Epithelial cell of proximal tubule (primary cell): Measurements from ENCODE around the gene ERC1. TPM values are rescaled to one million over a fixed set of nuclear protein-coding genes. Genes with fewer than 3 reads are reported as not detected.

Source experiments
- DNase-seq: peaks from one replicate; pipeline ENCODE4 v3.0.0-alpha.2; 2011; ENCODE audit warnings: low read depth
- H3K4me3 ChIP-seq: 2 replicates; pipeline ENCODE4 v1.5.1; 2011; ENCODE audit warnings: low read depth, mild to moderate bottlenecking, low read length
- total RNA-seq: library from RNA; depleted of rRNA; stranded (reverse); fragments of >200 nt; gene quantifications from 2 replicates; pipeline ENCODE4 v1.2.3, GENCODE V29; 2015
- TF ChIP-seq, protein P1 (sequence below): conservative IDR thresholded peaks from 2 replicates; pipeline ENCODE4 v1.5.1; 2012; ENCODE audit warnings: low read depth, mild to moderate bottlenecking, low read length

Gene ERC1
- total RNA-seq, 1 donor from 2014 or later, result 16.5 TPM

- peak; percentile 85 for DNase-seq
- H3K4me3 ChIP-seq, result peak within 1 kb of the TSS; percentile 96
Observed at GRCh38 chr12:949453-950191, 41.4 kb upstream of the ERC1 start, which contains the start of gene RAD52. RAD52 (minus strand) TSS chr12:949694; CDS start chr12:933058, 16,636 bp downstream.

DNA sequence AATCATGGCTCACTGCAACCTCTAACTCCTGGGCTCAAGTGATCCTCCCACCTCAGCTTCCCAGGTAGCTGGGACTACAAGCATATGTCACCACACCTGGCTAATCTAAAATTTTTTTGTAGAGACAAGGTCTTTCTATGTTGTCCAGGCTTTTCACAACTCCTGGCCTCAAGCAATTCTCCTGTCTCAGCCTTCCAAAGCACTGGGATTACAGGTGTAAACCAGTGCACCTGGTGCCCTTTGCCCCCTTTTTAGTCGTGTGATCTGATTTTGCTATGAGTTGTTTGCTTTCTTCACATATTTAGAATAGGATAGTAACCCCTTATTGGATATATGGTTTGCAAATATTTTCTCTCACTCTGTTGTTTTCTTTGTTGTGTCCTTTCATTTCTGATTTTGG, 39.8 kb upstream of the ERC1 start:
- DNase-seq, result no peak
- TF ChIP-seq, protein P1, sequence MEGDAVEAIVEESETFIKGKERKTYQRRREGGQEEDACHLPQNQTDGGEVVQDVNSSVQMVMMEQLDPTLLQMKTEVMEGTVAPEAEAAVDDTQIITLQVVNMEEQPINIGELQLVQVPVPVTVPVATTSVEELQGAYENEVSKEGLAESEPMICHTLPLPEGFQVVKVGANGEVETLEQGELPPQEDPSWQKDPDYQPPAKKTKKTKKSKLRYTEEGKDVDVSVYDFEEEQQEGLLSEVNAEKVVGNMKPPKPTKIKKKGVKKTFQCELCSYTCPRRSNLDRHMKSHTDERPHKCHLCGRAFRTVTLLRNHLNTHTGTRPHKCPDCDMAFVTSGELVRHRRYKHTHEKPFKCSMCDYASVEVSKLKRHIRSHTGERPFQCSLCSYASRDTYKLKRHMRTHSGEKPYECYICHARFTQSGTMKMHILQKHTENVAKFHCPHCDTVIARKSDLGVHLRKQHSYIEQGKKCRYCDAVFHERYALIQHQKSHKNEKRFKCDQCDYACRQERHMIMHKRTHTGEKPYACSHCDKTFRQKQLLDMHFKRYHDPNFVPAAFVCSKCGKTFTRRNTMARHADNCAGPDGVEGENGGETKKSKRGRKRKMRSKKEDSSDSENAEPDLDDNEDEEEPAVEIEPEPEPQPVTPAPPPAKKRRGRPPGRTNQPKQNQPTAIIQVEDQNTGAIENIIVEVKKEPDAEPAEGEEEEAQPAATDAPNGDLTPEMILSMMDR, result no peak
- no peak overlapping the region for H3K4me3 ChIP-seq

More at GRCh38 chr12:949453-950191, 41.4 kb upstream of the ERC1 start, which contains the start of gene RAD52:
- TF ChIP-seq, protein P1, result peak; percentile 90

GRCh38 chr12:953776-954175, 37.2 kb upstream of the ERC1 start:
- no peak for DNase-seq
- TF ChIP-seq, protein P1, result no peak
- no peak overlapping the region for H3K4me3 ChIP-seq

DNA sequence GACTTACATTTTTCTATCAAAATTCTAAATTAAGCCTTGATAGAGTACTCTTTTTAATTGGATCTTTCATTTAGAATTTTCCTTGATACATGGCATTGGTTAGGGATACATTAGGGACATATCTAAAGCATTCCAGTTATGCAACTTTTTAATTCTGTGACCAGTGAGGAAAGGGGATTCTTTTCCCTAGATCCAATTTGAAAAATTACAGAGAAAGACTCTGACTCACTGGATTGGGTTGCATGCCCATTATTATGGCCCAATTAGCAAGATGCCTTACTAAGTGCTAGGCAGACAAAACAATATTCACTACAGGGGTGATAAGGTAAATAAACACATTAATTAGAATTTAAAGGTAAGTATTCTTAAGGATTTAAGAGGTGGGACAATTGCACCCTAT, 36.3 kb upstream of the ERC1 start:
- H3K4me3 ChIP-seq, result no peak overlapping the region
- TF ChIP-seq, protein P1, result no peak
- no peak for DNase-seq

DNA sequence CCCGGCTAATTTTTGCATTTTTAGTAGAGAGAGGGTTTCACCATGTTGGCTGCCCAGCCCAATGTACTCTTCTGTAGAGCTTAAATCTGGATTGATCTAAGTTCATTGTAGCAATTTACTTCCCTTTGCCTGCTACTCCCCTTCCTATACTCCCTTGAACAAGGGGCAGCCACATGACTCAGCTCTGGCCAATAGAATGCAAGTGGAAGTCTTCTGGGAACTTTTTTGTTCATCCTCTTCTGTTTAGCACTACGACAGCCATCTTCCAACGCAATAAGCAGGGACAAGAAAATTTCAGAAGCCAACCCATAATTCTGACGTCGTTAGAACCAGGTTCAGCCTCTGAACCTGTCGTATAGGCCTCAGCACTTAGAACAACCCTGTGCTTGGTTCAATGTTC, 35.1 kb upstream of the ERC1 start:
- TF ChIP-seq, protein P1, result no peak
- H3K4me3 ChIP-seq, result no peak overlapping the region
- no peak for DNase-seq

DNA sequence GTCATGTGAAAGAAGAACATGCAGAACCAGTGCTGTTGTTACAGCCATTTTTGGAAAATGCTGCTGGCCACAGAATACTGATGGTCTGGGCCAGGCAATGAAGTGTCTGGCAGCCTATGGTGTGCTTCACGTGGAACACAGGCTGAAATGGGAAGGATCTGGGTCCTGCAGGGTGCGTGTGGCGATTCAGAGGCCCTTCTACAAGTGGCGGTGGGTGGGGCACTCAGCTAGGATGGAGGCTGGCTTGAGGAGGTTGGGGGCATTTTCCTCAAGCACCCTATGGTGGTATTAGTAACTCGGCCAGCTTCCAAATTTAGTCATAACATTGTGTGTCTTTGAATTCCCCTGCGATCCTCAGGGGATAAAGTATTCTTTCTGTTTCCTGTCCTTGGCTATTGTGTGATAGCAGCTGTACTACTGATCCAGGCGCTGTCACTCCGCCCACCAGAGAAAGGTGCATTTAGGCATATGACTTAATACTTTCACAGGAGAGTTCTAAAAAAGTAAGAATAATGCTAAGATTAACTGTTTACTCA, 32.4 kb upstream of the ERC1 start:
- no peak overlapping the region for H3K4me3 ChIP-seq
- TF ChIP-seq, protein P1, result no peak
- no peak for DNase-seq
